ENCODE measurements around the gene SLC17A6.

Gene SLC17A6

GRCh38 chr11:22389526-22390282 lies 51.5 kb downstream of the SLC17A6 start:
- no peak for DNase-seq (ENCODE audit: low read depth in 2 of 2)

- DNase-seq (ENCODE audit: low read depth in 2 of 2): no peak
These were observed 52.1 kb downstream of the SLC17A6 start for GRCh38 chr11:22390283-22390655.

DNA sequence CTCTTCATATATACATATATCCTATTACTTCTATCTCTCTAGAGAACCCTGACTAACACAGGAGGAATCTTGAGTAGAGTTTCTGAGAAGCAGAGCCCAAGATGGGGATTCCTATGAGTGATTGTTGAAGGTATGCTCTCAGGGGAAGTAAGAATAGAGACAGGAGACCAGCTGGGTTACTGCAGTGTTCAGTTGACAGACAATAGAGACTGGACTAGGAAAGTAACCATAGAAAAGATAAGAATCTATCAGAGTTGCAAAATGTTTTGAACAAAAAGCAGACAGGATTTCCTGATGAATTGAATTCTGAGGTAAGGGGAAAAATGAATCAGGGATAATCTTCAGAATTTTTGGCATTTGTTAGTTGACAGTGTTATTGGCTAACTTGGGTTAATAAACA lies 54.4 kb downstream of the SLC17A6 start:
- no peak for DNase-seq (ENCODE audit: low read depth in 2 of 2)

DNA sequence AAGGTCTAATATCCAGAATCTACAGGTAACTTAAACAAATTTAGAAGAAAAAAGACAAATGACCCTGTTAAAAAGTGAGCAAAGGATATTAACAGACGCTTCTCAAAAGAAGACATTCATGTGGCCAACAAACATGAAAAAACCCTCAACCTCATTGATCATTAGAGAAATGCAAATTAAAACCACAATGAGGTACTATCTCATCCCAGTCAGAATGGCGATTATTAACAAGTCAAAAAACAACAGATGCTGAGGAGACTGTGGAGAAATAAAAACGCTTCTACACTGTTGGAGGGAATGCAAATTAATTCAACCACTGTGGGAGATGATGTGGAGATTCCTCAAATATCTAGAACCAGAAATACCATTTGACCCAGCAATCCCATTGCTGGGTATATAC lies 67.2 kb downstream of the SLC17A6 start:
- no peak for DNase-seq (ENCODE audit: low read depth in 2 of 2)

- DNase-seq (ENCODE audit: low read depth in 2 of 2): no peak
These were observed 69.1 kb downstream of the SLC17A6 start for GRCh38 chr11:22407267-22407666.

GRCh38 chr11:22407921-22408320 lies 69.7 kb downstream of the SLC17A6 start:
- DNase-seq (ENCODE audit: low read depth in 2 of 2): no peak

DNA sequence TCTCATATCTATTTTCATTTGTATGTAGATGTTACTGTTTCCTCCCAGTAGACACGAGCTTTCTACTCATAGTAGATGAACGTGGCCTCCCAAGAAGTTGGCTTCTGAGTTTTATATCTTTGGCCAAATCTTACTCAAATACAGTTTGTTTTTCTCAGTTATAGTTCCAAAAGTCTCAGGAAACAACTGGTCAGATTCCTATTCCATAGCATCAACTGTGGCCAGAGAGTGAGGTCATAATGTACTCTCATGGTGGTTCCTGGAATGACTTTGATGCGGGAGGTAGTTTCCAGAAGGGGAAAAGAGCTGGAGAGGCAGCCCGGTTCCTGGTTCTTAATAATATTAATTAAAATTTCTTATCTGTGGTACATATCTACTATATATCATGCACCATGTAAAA lies 77.3 kb downstream of the SLC17A6 start:
- no peak for DNase-seq (ENCODE audit: low read depth in 2 of 2)

DNA sequence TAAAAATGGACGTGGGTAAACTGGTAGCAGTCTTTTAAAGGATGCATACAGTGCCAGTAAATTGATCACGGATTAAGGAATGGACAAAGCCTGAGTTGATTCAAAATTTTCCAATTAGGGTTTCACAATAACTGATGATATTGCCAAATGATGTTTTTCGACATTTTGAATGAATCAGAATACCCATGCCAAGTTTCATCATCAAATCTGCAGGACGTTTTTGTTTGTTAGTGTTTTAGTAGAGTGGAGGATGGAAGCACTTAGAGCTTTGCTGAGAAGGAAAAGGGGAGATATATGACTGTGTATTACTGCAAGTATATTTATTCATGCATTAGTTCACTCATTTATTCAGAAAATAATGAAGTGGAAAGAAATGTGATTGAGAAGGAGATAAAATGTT lies 78.3 kb downstream of the SLC17A6 start:
- DNase-seq (ENCODE audit: low read depth in 2 of 2): no peak

- DNase-seq (ENCODE audit: low read depth in 2 of 2): no peak
These were observed 88.7 kb downstream of the SLC17A6 start for GRCh38 chr11:22426915-22427314.

Measured in stimulated activated CD4-positive, alpha-beta T cell treated with anti-CD3 and anti-CD28 coated beads, Interleukin-1b, Interleukin-23, amount 100 ng/mL, for 4 hours (primary cell).